Activated B cell treated with CpG ODN at 0.5 μM for 24 hours (primary cell): ENCODE data around the gene PRKCD. TPM values are rescaled to one million over a fixed set of nuclear protein-coding genes. Genes with fewer than 3 reads are reported as not detected.

Experiments
- ATAC-seq: fragments of 200-7000 bp; cut with Tn5 transposase; one replicate; pipeline ENCODE4 v1.10.0; 2021; ENCODE audit warnings: low read depth, mild to moderate bottlenecking, moderate library complexity
- CTCF ChIA-PET: fragments of 350-600 bp; sonication (Branson Sonifier 250); formaldehyde crosslinking; loops from one replicate; lab custom pipeline; 2021; ENCODE audit warnings: antibody characterized with exemption; lab: Charles Lee
- POLR2A ChIA-PET: fragments of 350-600 bp; sonication (Branson Sonifier 250); formaldehyde crosslinking; loops from one replicate; lab custom pipeline; 2021; ENCODE audit warnings: antibody characterized with exemption; lab: Charles Lee
- DNase-seq: peaks from one replicate; pipeline ENCODE4 v3.0.0; 2022
- H3K27ac Mint-ChIP-seq: one replicate; pipeline ENCODE4 v1.8.0; 2020; ENCODE audit warnings: mixed read lengths
- H3K27me3 Mint-ChIP-seq: one replicate; pipeline ENCODE4 v1.8.0; 2021; ENCODE audit warnings: mixed read lengths
- H3K36me3 Mint-ChIP-seq: one replicate; pipeline ENCODE4 v1.8.0; 2021; ENCODE audit warnings: low read depth, mixed read lengths
- H3K4me1 Mint-ChIP-seq: one replicate; pipeline ENCODE4 v1.8.0; 2021; ENCODE audit warnings: mixed read lengths
- H3K4me3 Mint-ChIP-seq: one replicate; pipeline ENCODE4 v1.8.0; 2020; ENCODE audit warnings: mild to moderate bottlenecking, mixed read lengths
- H3K9me3 Mint-ChIP-seq: one replicate; pipeline ENCODE4 v1.8.0; 2020; ENCODE audit warnings: mixed read lengths
- CTCF ChIP-seq: fragments of 200-600 bp; IDR thresholded peaks from one replicate; pipeline ENCODE4 v1.8.0; 2022; ENCODE audit warnings: antibody characterized with exemption, mild to moderate bottlenecking
- intact Hi-C: fragments of 100-400 bp; cut with micrococcal nuclease; formaldehyde crosslinking; loops from one replicate; pipeline ENCODE4 v1.15.1; 2024
- total RNA-seq: library from RNA; stranded (reverse); gene quantifications from 2 replicates; pipeline ENCODE4 v1.2.3, GENCODE V29; 2022

PRKCD gene
- total RNA-seq, 1 donor from 2014 or later, result 60.4 TPM

GRCh38 chr3:53238886-53239285 lies 77.9 kb downstream of the PRKCD start:
- intact Hi-C loops, result no loop called here
- CTCF ChIA-PET, result no interaction called here
- Mint-ChIP-seq H3K27ac (no peak overlapping the region), H3K9me3 (no peaks in the 10 kb centered on the region), H3K36me3 (peaks cover 65% of the 10 kb centered on the region), H3K4me3 (no peak overlapping the region), H3K4me1 (peaks cover 2% of the 10 kb centered on the region), H3K27me3 (no peaks in the 10 kb centered on the region)
- no peak for ATAC-seq
- DNase-seq, result no peak
- no peak for TF ChIP-seq CTCF
- POLR2A ChIA-PET, result interaction anchor here (0.6 kb wide), 1 partner anchor 256 kb away, joined by 3 read pairs; no protein-coding TSS in a partner anchor

GRCh38 chr3:53239800-53240199 lies 78.8 kb downstream of the PRKCD start:
- TF ChIP-seq CTCF, result no peak
- peaks cover 2% of the 10 kb centered on the region for H3K4me1 Mint-ChIP-seq
- peaks cover 59% of the 10 kb centered on the region for H3K36me3 Mint-ChIP-seq
- ChIA-PET CTCF (no interaction called here), POLR2A (no interaction called here)
- no peak overlapping the region for H3K27ac Mint-ChIP-seq
- ATAC-seq, result no peak
- no peak overlapping the region for H3K4me3 Mint-ChIP-seq
- H3K27me3 Mint-ChIP-seq, result no peaks in the 10 kb centered on the region
- intact Hi-C loops, result no loop called here
- no peak for DNase-seq
- H3K9me3 Mint-ChIP-seq, result no peaks in the 10 kb centered on the region

GRCh38 chr3:53240989-53241972 lies 80.3 kb downstream of the PRKCD start:
- H3K36me3 Mint-ChIP-seq, result peaks cover 55% of the 10 kb centered on the region
- CTCF ChIA-PET, result no interaction called here
- no peak overlapping the region for H3K27ac Mint-ChIP-seq

GRCh38 chr3:53242155-53242554 lies 81.1 kb downstream of the PRKCD start:
- CTCF ChIA-PET, result no interaction called here
- H3K27ac Mint-ChIP-seq, result no peak overlapping the region
- ATAC-seq (no peak), DNase-seq (no peak)
- no peak overlapping the region for H3K4me3 Mint-ChIP-seq
- TF ChIP-seq CTCF, result no peak
- peaks cover 50% of the 10 kb centered on the region for H3K36me3 Mint-ChIP-seq
- H3K4me1 Mint-ChIP-seq, result peaks cover 2% of the 10 kb centered on the region
- H3K9me3 Mint-ChIP-seq, result no peaks in the 10 kb centered on the region
- POLR2A ChIA-PET, result interaction anchor here (0.6 kb wide), 1 partner anchor 20 kb away, joined by 6 read pairs; no protein-coding TSS in a partner anchor
- no peaks in the 10 kb centered on the region for H3K27me3 Mint-ChIP-seq
- intact Hi-C loops, result no loop called here

More at GRCh38 chr3:53240989-53241972, 80.3 kb downstream of the PRKCD start:
- H3K9me3 Mint-ChIP-seq, result no peaks in the 10 kb centered on the region
- no peaks in the 10 kb centered on the region for H3K27me3 Mint-ChIP-seq
- no peak for TF ChIP-seq CTCF
- H3K4me3 Mint-ChIP-seq, result no peak overlapping the region
- POLR2A ChIA-PET, result interaction anchor here (0.6 kb wide), 1 partner anchor 21 kb away, joined by 6 read pairs; no protein-coding TSS in a partner anchor
- peaks cover 2% of the 10 kb centered on the region for H3K4me1 Mint-ChIP-seq
- intact Hi-C loops, result no loop called here
- no peak for DNase-seq
- ATAC-seq, result no peak

Other genes with a start within 250 kb of the PRKCD start
- 24.6 and 31.6 TPM in 2 replicates for gene SFMBT1, start 115.1 kb upstream of the PRKCD start, total RNA-seq
- gene RFT1, start 30.8 kb upstream of the PRKCD start, total RNA-seq, result 23.6 TPM in 2 replicates
- gene TKT, start 94.8 kb downstream of the PRKCD start, total RNA-seq, result 154 TPM in 2 replicates
- 35.1 and 39.3 TPM in 2 replicates for gene DCP1A, start 186.3 kb downstream of the PRKCD start, total RNA-seq